Left cardiac atrium (tissue), 4 donors: Measurements from ENCODE around the gene NEU2. TPM values are rescaled to one million over a fixed set of nuclear protein-coding genes. Genes with fewer than 3 reads are reported as not detected.
"Not testable (repeated sequence)": the region's sequence is repeated elsewhere in the genome, so short reads cannot be mapped to it uniquely, and the experiment has no call there.

Experiments used
- ATAC-seq, 2 donors: fragments of 200-7000 bp; cut with Tn5 transposase; one replicate each; pipeline ENCODE4 v1.9.1; 2020; ENCODE audit warnings: mild to moderate bottlenecking in 2 of 2, moderate library complexity in 2 of 2
- DNase-seq: peaks from one replicate; pipeline ENCODE4 v3.0.0-alpha.2; 2020
- intact Hi-C, 2 donors: fragments of 100-400 bp; cut with DNase I; formaldehyde crosslinking; loops; one replicate each; pipeline versions ENCODE4 v1.14.1 to v1.15.1; 2022 to 2023
- total RNA-seq, 2 donors: library from RNA; stranded (reverse); fragmentation: NEBNext Ultra II Directional; extraction: Animal tissue kit (Norgen Biotek cat#: 25700); gene quantifications; one replicate each; pipeline ENCODE4 v1.2.1, GENCODE V29; 2021
- donor health status: DM: no; HTN: yes; CAD: no.
- donor health status: DM: no; HTN: yes; CAD: no; lungs with severe emphysema.
- donor health status: DM: yes; HTN: yes; CAD: no.
- donor health status: Dilated cardiomyopathy.

NEU2 gene
- total RNA-seq, 2 donors from 2014 or later: not detected

- intact Hi-C loops: no loop called here
- DNase-seq (peak; percentile 54), ATAC-seq (no peak)
Measured at GRCh38 chr2:233007739-233008138, 24.7 kb upstream of the NEU2 start.

GRCh38 chr2:233009661-233010060, 22.8 kb upstream of the NEU2 start:
- DNase-seq: no peak
- no peak for ATAC-seq
- intact Hi-C loops: no loop called here

GRCh38 chr2:233010569-233011267, 21.8 kb upstream of the NEU2 start:
- ATAC-seq: no peak
- no peak for DNase-seq
- intact Hi-C loops: no loop called here

GRCh38 chr2:233011268-233011650, 21.2 kb upstream of the NEU2 start:
- no peak for ATAC-seq
- no peak for DNase-seq
- intact Hi-C loops: no loop called here

GRCh38 chr2:233011702-233012131, 20.8 kb upstream of the NEU2 start:
- no peak for ATAC-seq
- DNase-seq: no peak
- intact Hi-C loops: no loop called here

GRCh38 chr2:233012301-233012971, 20.0 kb upstream of the NEU2 start:
- ATAC-seq: no peak
- DNase-seq: no peak
- intact Hi-C loops: no loop called here

- intact Hi-C loops: no loop called here
- ATAC-seq: no peak
- no peak for DNase-seq
Measured at GRCh38 chr2:233013027-233013461, 19.4 kb upstream of the NEU2 start, which contains the start of gene NGEF. NGEF (minus strand) TSS chr2:233013256; CDS start chr2:232974890, 38,366 bp downstream.

- DNase-seq: no peak
- intact Hi-C loops: no loop called here
- no peak for ATAC-seq
Measured at GRCh38 chr2:233013650-233014049, 18.8 kb upstream of the NEU2 start.

GRCh38 chr2:233015019-233015645, 17.3 kb upstream of the NEU2 start:
- ATAC-seq (no peak), DNase-seq (no peak)

GRCh38 chr2:233017947-233018346, 14.5 kb upstream of the NEU2 start:
- ATAC-seq: no peak

More at GRCh38 chr2:233015019-233015645, 17.3 kb upstream of the NEU2 start:
- intact Hi-C loops: no loop called here

GRCh38 chr2:233019610-233020009, 12.9 kb upstream of the NEU2 start:
- ATAC-seq, DNase-seq, intact Hi-C loops: not testable (repeated sequence)

More at GRCh38 chr2:233017947-233018346, 14.5 kb upstream of the NEU2 start:
- intact Hi-C loops: no loop called here
- no peak for DNase-seq

GRCh38 chr2:233020454-233020853, 12.0 kb upstream of the NEU2 start:
- DNase-seq (no peak), ATAC-seq (no peak)
- intact Hi-C loops: no loop called here

- intact Hi-C loops: no loop called here
- no peak for ATAC-seq
- DNase-seq: no peak
Measured at GRCh38 chr2:233021771-233022170, 10.7 kb upstream of the NEU2 start.

GRCh38 chr2:233022561-233022960, 9.9 kb upstream of the NEU2 start:
- no peak for ATAC-seq

GRCh38 chr2:233023007-233023760, 9.3 kb upstream of the NEU2 start:
- ATAC-seq (no peak), DNase-seq (no peak)
- intact Hi-C loops: no loop called here

More at GRCh38 chr2:233022561-233022960, 9.9 kb upstream of the NEU2 start:
- intact Hi-C loops: no loop called here
- no peak for DNase-seq

GRCh38 chr2:233023761-233024410, 8.6 kb upstream of the NEU2 start:
- DNase-seq (no peak), ATAC-seq (no peak)
- intact Hi-C loops: no loop called here

GRCh38 chr2:233025706-233026105, 6.8 kb upstream of the NEU2 start:
- DNase-seq (no peak), ATAC-seq (no peak)
- intact Hi-C loops: no loop called here

- ATAC-seq: no peak
- intact Hi-C loops: no loop called here
- DNase-seq: no peak
Measured at GRCh38 chr2:233026198-233026813, 6.2 kb upstream of the NEU2 start.

- intact Hi-C loops: no loop called here
- DNase-seq: no peak
- ATAC-seq: no peak
Measured at GRCh38 chr2:233029321-233029720, 3.2 kb upstream of the NEU2 start.
